Activated naive CD4-positive, alpha-beta T cell treated with anti-CD3 and anti-CD28 coated beads for 36 hours (primary cell): ENCODE data around the gene RFC5. TPM values are rescaled to one million over a fixed set of nuclear protein-coding genes. Genes with fewer than 3 reads are reported as not detected.

Experiments used
- CTCF ChIA-PET: fragments of 350-600 bp; sonication (Branson Sonifier 250); formaldehyde crosslinking; loops from one replicate; lab custom pipeline; 2021; ENCODE audit warnings: antibody characterized with exemption; lab: Charles Lee
- DNase-seq: peaks from one replicate; pipeline ENCODE4 v3.0.0-alpha.2; 2020
- H3K27ac Mint-ChIP-seq: one replicate; pipeline ENCODE4 v1.8.0; 2021; ENCODE audit warnings: mild to moderate bottlenecking, mixed read lengths
- H3K27me3 Mint-ChIP-seq: one replicate; pipeline ENCODE4 v1.8.0; 2021; ENCODE audit warnings: low read depth, mixed read lengths
- H3K36me3 Mint-ChIP-seq: one replicate; pipeline ENCODE4 v1.8.0; 2021; ENCODE audit warnings: low read depth, mixed read lengths
- H3K4me1 Mint-ChIP-seq: one replicate; pipeline ENCODE4 v1.8.0; 2021; ENCODE audit warnings: low read depth, mixed read lengths
- H3K4me3 Mint-ChIP-seq: one replicate; pipeline ENCODE4 v1.8.0; 2021; ENCODE audit warnings: mild to moderate bottlenecking, moderate library complexity, mixed read lengths
- H3K9me3 Mint-ChIP-seq: one replicate; pipeline ENCODE4 v1.8.0; 2021; ENCODE audit warnings: mixed read lengths
- intact Hi-C: fragments of 100-400 bp; cut with micrococcal nuclease; formaldehyde crosslinking; loops from one replicate; pipeline ENCODE4 v1.15.1; 2023
- total RNA-seq, 2 experiments: library from RNA; stranded (reverse); gene quantifications; one replicate each; pipeline ENCODE4 v1.2.3, GENCODE V29; 2021

RFC5 gene
- total RNA-seq, 2 experiments from 2014 or later = 62.0 to 62.5 TPM

GRCh38 chr12:118036672-118037411 is 20.3 kb downstream of the RFC5 start:
- peaks cover 70% of the 10 kb centered on the region for H3K36me3 Mint-ChIP-seq
- peaks cover 2% of the 10 kb centered on the region for H3K9me3 Mint-ChIP-seq
- peaks cover 63% of the 10 kb centered on the region for H3K4me1 Mint-ChIP-seq
- H3K4me3 Mint-ChIP-seq = no peak overlapping the region
- DNase-seq = no peak
- intact Hi-C loops = loop anchor here (5.0 to 10.0 kb wide), 4 partner anchors 100 to 1978 kb away; partner anchors contain the start of gene PEBP1
- CTCF ChIA-PET = interaction anchor here (1.5 to 3.5 kb wide), 3 partner anchors 8 to 146 kb away, joined by 3 to 20 read pairs (median 6); no protein-coding TSS in a partner anchor
- peak overlapping the region; percentile 87 for H3K27ac Mint-ChIP-seq
- no peaks in the 10 kb centered on the region for H3K27me3 Mint-ChIP-seq

GRCh38 chr12:118038137-118038536 is 21.6 kb downstream of the RFC5 start:
- H3K4me1 Mint-ChIP-seq = peaks cover 64% of the 10 kb centered on the region
- intact Hi-C loops = loop anchor here (5.0 to 10.0 kb wide), 4 partner anchors 99 to 1977 kb away; partner anchors contain the start of gene PEBP1
- H3K27me3 Mint-ChIP-seq = no peaks in the 10 kb centered on the region
- CTCF ChIA-PET = no interaction called here
- no peak for DNase-seq
- H3K4me3 Mint-ChIP-seq = no peak overlapping the region
- H3K36me3 Mint-ChIP-seq = peaks cover 74% of the 10 kb centered on the region
- H3K27ac Mint-ChIP-seq = no peak overlapping the region
- peaks cover 2% of the 10 kb centered on the region for H3K9me3 Mint-ChIP-seq

GRCh38 chr12:118042091-118042490 is 25.6 kb downstream of the RFC5 start:
- no peak overlapping the region for H3K4me3 Mint-ChIP-seq
- H3K4me1 Mint-ChIP-seq = peaks cover 59% of the 10 kb centered on the region
- CTCF ChIA-PET = no interaction called here
- intact Hi-C loops = no loop called here
- DNase-seq = peak; percentile 45
- no peaks in the 10 kb centered on the region for H3K27me3 Mint-ChIP-seq
- H3K36me3 Mint-ChIP-seq = peaks cover 59% of the 10 kb centered on the region
- no peak overlapping the region for H3K27ac Mint-ChIP-seq
- H3K9me3 Mint-ChIP-seq = no peaks in the 10 kb centered on the region

- Mint-ChIP-seq H3K27me3 (no peaks in the 10 kb centered on the region), H3K4me3 (no peak overlapping the region), H3K9me3 (no peaks in the 10 kb centered on the region), H3K27ac (peak overlapping the region; percentile 84), H3K4me1 (peaks cover 50% of the 10 kb centered on the region), H3K36me3 (peaks cover 47% of the 10 kb centered on the region)
- intact Hi-C loops = loop anchor here (1.0 to 2.0 kb wide), 2 partner anchors 9 to 1623 kb away; no protein-coding TSS in a partner anchor
- peak; percentile 38 for DNase-seq
- CTCF ChIA-PET = interaction anchor here (3.9 to 4.5 kb wide), 2 partner anchors 9 to 12 kb away, joined by 20 to 34 read pairs; no protein-coding TSS in a partner anchor
Observed at GRCh38 chr12:118044075-118044474, 27.6 kb downstream of the RFC5 start.

- peaks cover 50% of the 10 kb centered on the region for H3K4me1 Mint-ChIP-seq
- peak overlapping the region; percentile 84 for H3K27ac Mint-ChIP-seq
- H3K9me3 Mint-ChIP-seq = no peaks in the 10 kb centered on the region
- H3K36me3 Mint-ChIP-seq = peaks cover 47% of the 10 kb centered on the region
- no peak overlapping the region for H3K4me3 Mint-ChIP-seq
- H3K27me3 Mint-ChIP-seq = no peaks in the 10 kb centered on the region
- no peak for DNase-seq
- intact Hi-C loops = loop anchor here (1.0 to 2.0 kb wide), 2 partner anchors 9 to 1622 kb away; no protein-coding TSS in a partner anchor
- CTCF ChIA-PET = interaction anchor here (0.8 to 4.5 kb wide), 4 partner anchors 8 to 132 kb away, joined by 3 to 34 read pairs (median 12); no protein-coding TSS in a partner anchor
Observed at GRCh38 chr12:118044577-118044976, 28.1 kb downstream of the RFC5 start.

GRCh38 chr12:118046430-118046829 is 29.9 kb downstream of the RFC5 start:
- H3K9me3 Mint-ChIP-seq = no peaks in the 10 kb centered on the region
- no peak overlapping the region for H3K27ac Mint-ChIP-seq
- peaks cover 47% of the 10 kb centered on the region for H3K36me3 Mint-ChIP-seq
- intact Hi-C loops = no loop called here
- CTCF ChIA-PET = interaction anchor here (0.9 to 4.5 kb wide), 3 partner anchors 10 to 21 kb away, joined by 5 to 34 read pairs (median 20); no protein-coding TSS in a partner anchor
- no peak overlapping the region for H3K4me3 Mint-ChIP-seq
- DNase-seq = no peak
- H3K27me3 Mint-ChIP-seq = no peaks in the 10 kb centered on the region
- H3K4me1 Mint-ChIP-seq = peaks cover 52% of the 10 kb centered on the region

- H3K36me3 Mint-ChIP-seq = peaks cover 24% of the 10 kb centered on the region
- H3K4me3 Mint-ChIP-seq = no peak overlapping the region
- no peak overlapping the region for H3K27ac Mint-ChIP-seq
- intact Hi-C loops = no loop called here
- H3K27me3 Mint-ChIP-seq = no peaks in the 10 kb centered on the region
- CTCF ChIA-PET = no interaction called here
- peaks cover 34% of the 10 kb centered on the region for H3K4me1 Mint-ChIP-seq
- H3K9me3 Mint-ChIP-seq = no peaks in the 10 kb centered on the region
- DNase-seq = no peak
Observed at GRCh38 chr12:118050972-118051910, 34.7 kb downstream of the RFC5 start.

GRCh38 chr12:118052324-118053070 is 36.0 kb downstream of the RFC5 start:
- Mint-ChIP-seq H3K36me3 (peaks cover 22% of the 10 kb centered on the region), H3K9me3 (no peaks in the 10 kb centered on the region), H3K27me3 (no peaks in the 10 kb centered on the region), H3K4me1 (peaks cover 32% of the 10 kb centered on the region), H3K4me3 (no peak overlapping the region), H3K27ac (peak overlapping the region; percentile 50)
- peak; percentile 50 for DNase-seq
- CTCF ChIA-PET = interaction anchor here (1.1 kb wide), 1 partner anchor 8 kb away, joined by 3 read pairs; no protein-coding TSS in a partner anchor
- intact Hi-C loops = no loop called here

GRCh38 chr12:118053071-118053985 is 36.8 kb downstream of the RFC5 start:
- intact Hi-C loops = no loop called here
- H3K4me1 Mint-ChIP-seq = peaks cover 32% of the 10 kb centered on the region
- DNase-seq = no peak
- H3K9me3 Mint-ChIP-seq = no peaks in the 10 kb centered on the region
- H3K27ac Mint-ChIP-seq = peak overlapping the region; percentile 0
- peaks cover 22% of the 10 kb centered on the region for H3K36me3 Mint-ChIP-seq
- no peak overlapping the region for H3K4me3 Mint-ChIP-seq
- H3K27me3 Mint-ChIP-seq = no peaks in the 10 kb centered on the region
- CTCF ChIA-PET = interaction anchor here (0.6 to 2.5 kb wide), 4 partner anchors 9 to 24 kb away, joined by 3 to 12 read pairs (median 3); no protein-coding TSS in a partner anchor

GRCh38 chr12:118055144-118055557 is 38.6 kb downstream of the RFC5 start:
- no peaks in the 10 kb centered on the region for H3K9me3 Mint-ChIP-seq
- H3K4me1 Mint-ChIP-seq = peaks cover 42% of the 10 kb centered on the region
- H3K4me3 Mint-ChIP-seq = no peak overlapping the region
- intact Hi-C loops = loop anchor here (1.0 kb wide), 3 partner anchors 20 to 180 kb away; partner anchors contain the start of gene RFC5
- H3K27ac Mint-ChIP-seq = no peak overlapping the region
- peak; percentile 85 for DNase-seq
- no peaks in the 10 kb centered on the region for H3K27me3 Mint-ChIP-seq
- H3K36me3 Mint-ChIP-seq = peaks cover 17% of the 10 kb centered on the region
- CTCF ChIA-PET = interaction anchor here (0.7 to 4.4 kb wide), 11 partner anchors 9 to 318 kb away, joined by 3 to 34 read pairs (median 6); partner anchors contain the start of genes RFC5 and TAOK3
